Keratinocyte (primary cell): ENCODE measurements around the gene FUT8.

Experiments used
- CTCF ChIP-seq, 3 experiments: IDR thresholded peaks in 1 of 3; conservative IDR thresholded peaks in 1 of 3; optimal IDR thresholded peaks in 1 of 3; 2 replicates in 2 of 3; 3 replicates in 1 of 3; pipeline versions ENCODE3 to v1.5.1; 2011; ENCODE audit warnings: low read length in 3 of 3, mild to moderate bottlenecking in 3 of 3, moderate library complexity in 2 of 3, control low read depth in 1 of 3, inconsistent platforms in 1 of 3; ENCODE audit not compliant: insufficient read depth in 2 of 3; ENCODE audit errors: extremely low read depth in 1 of 3
- EZH2 ChIP-seq: IDR thresholded peaks from one replicate; pipeline ENCODE4 v1.6.1; 2012; ENCODE audit warnings: inconsistent platforms, mild to moderate bottlenecking, low read length, moderate library complexity

- TF ChIP-seq CTCF (optimal IDR thresholded peaks at IDR 0.05 in 1 of 3, IDR thresholded peaks at IDR 0.05 in 1 of 3, conservative IDR thresholded peaks at IDR 0.05 in 1 of 3; ENCODE audit: extremely low read depth in 1 of 3, insufficient read depth in 2 of 3, low read length in 3 of 3) (no peak), EZH2 (no peak)
These were observed 358.7 kb downstream of the FUT8 start for GRCh38 chr14:65771271-65771670.
